ENCODE data around the gene FER1L5.

GRCh38 chr2:96729748-96730147 is 87.2 kb downstream of the FER1L5 start:
- TF ChIP-seq REST (IDR thresholded peaks at IDR 0.05; ENCODE audit: unreplicated experiment) (no peak), CTCF (conservative IDR thresholded peaks at IDR 0.05; ENCODE audit: low read depth in 2 of 2) (no peak), EZH2 (IDR thresholded peaks at IDR 0.05; ENCODE audit: low read depth, unreplicated experiment) (no peak), POLR2AphosphoS5 (IDR thresholded peaks at IDR 0.05; ENCODE audit: low read depth) (no peak)
